Measurements from ENCODE around the gene MAGI2. TPM values are rescaled to one million over a fixed set of nuclear protein-coding genes. Genes with fewer than 3 reads are reported as not detected.

The MAGI2 gene
- total RNA-seq, 1 donor from 2014 or later, result 5.4 TPM

DNA sequence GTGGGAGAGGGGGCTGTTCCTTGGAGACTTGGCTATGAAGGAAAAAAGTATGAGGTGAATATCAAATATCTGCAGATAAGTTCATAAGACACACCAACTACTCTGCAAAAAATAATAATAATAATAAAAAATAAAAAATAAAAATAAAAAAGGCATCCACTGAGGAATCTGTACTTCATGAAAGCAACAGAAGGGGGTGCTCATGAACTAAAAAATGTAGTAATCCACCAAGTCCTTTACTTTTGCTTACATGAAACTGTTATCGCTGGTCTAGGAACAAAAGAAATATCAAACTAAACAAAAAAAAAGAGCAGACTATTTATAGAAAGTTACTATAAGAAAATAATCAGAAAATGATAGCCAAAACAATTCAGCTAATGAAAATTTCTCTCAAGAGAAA is 1075.9 kb downstream of the MAGI2 start:
- Histone ChIP-seq H3K9me3 (ENCODE audit: insufficient read depth, low read depth, low read length) (no peaks in the 10 kb centered on the region), H3K27ac (ENCODE audit: low read depth, low read length) (no peak overlapping the region), H3K27me3 (ENCODE audit: insufficient read depth, low read length) (no peaks in the 10 kb centered on the region), H3K79me2 (ENCODE audit: insufficient read depth, low read length) (no peaks in the 10 kb centered on the region), H3K9ac (ENCODE audit: low read length) (no peak overlapping the region), H3K4me3 (ENCODE audit: insufficient read depth, low read depth, low read length) (no peak overlapping the region), H3K36me3 (ENCODE audit: insufficient read depth, low read length) (no peaks in the 10 kb centered on the region), H4K20me1 (ENCODE audit: insufficient read depth, low read length) (no peaks in the 10 kb centered on the region), H3K4me1 (ENCODE audit: insufficient read depth, low read length) (peaks cover 4% of the 10 kb centered on the region), H3K4me2 (ENCODE audit: low read length) (no peak overlapping the region), H2AFZ (ENCODE audit: low read depth, low read length) (no peak overlapping the region)
- FAIRE-seq (no peak), DNase-seq (ENCODE audit: low read depth) (no peak)
- H3K4me1 Mint-ChIP-seq (ENCODE audit: low read depth, unreplicated experiment), result peaks cover 8% of the 10 kb centered on the region
- H3K27ac Mint-ChIP-seq (ENCODE audit: unreplicated experiment), result no peak overlapping the region
- no peaks in the 10 kb centered on the region for H3K36me3 Mint-ChIP-seq (ENCODE audit: low read depth, unreplicated experiment)
- H3K4me3 Mint-ChIP-seq (ENCODE audit: unreplicated experiment), result no peak overlapping the region
- no peaks in the 10 kb centered on the region for H3K27me3 Mint-ChIP-seq (ENCODE audit: low read depth, unreplicated experiment)
- no peak for TF ChIP-seq CTCF (IDR thresholded peaks at IDR 0.05; ENCODE audit: insufficient read depth, low read depth, low read length)
- no peak for TF ChIP-seq EZH2 (IDR thresholded peaks at IDR 0.05; ENCODE audit: insufficient read depth, low read length)
- H3K9me3 Mint-ChIP-seq (ENCODE audit: unreplicated experiment), result peaks cover 2% of the 10 kb centered on the region

DNA sequence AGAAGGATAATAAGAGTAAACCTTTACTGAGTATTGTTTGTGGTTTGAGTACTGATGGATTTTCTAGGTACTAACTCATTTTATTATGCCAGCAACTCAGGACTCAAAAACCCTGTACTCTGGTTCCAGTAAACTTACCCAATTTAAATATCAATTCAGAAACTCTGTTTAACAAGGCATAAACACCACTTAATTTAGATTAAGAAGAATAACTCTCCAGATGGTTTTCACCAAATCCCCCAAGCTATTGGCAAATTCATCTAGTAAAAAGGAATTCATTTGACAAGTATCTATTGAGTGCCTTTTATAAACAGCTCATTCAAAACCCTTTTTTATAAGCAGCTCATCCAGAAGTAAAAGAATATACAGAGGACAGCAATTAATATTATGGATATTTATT is 1082.5 kb downstream of the MAGI2 start:
- H3K36me3 Mint-ChIP-seq (ENCODE audit: low read depth, unreplicated experiment), result no peaks in the 10 kb centered on the region
- no peak overlapping the region for H3K4me2 ChIP-seq (ENCODE audit: low read length)
- TF ChIP-seq EZH2 (IDR thresholded peaks at IDR 0.05; ENCODE audit: insufficient read depth, low read length) (no peak), CTCF (IDR thresholded peaks at IDR 0.05; ENCODE audit: insufficient read depth, low read depth, low read length) (no peak)
- no peaks in the 10 kb centered on the region for H3K36me3 ChIP-seq (ENCODE audit: insufficient read depth, low read length)
- H3K27me3 Mint-ChIP-seq (ENCODE audit: low read depth, unreplicated experiment), result no peaks in the 10 kb centered on the region
- no peak overlapping the region for H2AFZ ChIP-seq (ENCODE audit: low read depth, low read length)
- H3K27me3 ChIP-seq (ENCODE audit: insufficient read depth, low read length), result no peaks in the 10 kb centered on the region
- no peak overlapping the region for H3K27ac Mint-ChIP-seq (ENCODE audit: unreplicated experiment)
- FAIRE-seq, result no peak
- H3K27ac ChIP-seq (ENCODE audit: low read depth, low read length), result no peak overlapping the region
- no peak overlapping the region for H3K9ac ChIP-seq (ENCODE audit: low read length)
- H3K9me3 ChIP-seq (ENCODE audit: insufficient read depth, low read depth, low read length), result no peaks in the 10 kb centered on the region
- H3K4me1 ChIP-seq (ENCODE audit: insufficient read depth, low read length), result no peaks in the 10 kb centered on the region
- no peak overlapping the region for H3K4me3 Mint-ChIP-seq (ENCODE audit: unreplicated experiment)
- peaks cover 13% of the 10 kb centered on the region for H3K4me1 Mint-ChIP-seq (ENCODE audit: low read depth, unreplicated experiment)
- no peak for DNase-seq (ENCODE audit: low read depth)
- no peaks in the 10 kb centered on the region for H4K20me1 ChIP-seq (ENCODE audit: insufficient read depth, low read length)
- H3K4me3 ChIP-seq (ENCODE audit: insufficient read depth, low read depth, low read length), result no peak overlapping the region
- no peaks in the 10 kb centered on the region for H3K9me3 Mint-ChIP-seq (ENCODE audit: unreplicated experiment)
- no peaks in the 10 kb centered on the region for H3K79me2 ChIP-seq (ENCODE audit: insufficient read depth, low read length)

DNA sequence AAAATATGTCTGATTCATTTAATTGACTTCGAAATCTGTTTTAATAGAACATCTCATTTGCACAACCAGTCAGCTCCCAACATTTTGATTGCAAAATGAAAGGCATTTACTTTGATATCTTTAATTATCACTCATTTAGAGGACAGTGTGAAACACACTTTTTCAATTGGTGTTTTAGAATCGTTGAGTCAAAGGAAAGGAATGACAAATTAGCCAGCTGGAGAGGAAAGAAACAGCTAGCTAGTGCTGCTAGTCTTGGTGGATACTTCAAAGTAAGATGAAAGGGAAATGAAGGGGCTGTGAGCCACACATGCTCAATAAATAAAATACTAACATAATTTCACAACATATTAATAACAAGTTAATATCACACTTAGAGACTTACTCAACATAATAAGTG is 1084.7 kb downstream of the MAGI2 start:
- no peak overlapping the region for H3K27ac ChIP-seq (ENCODE audit: low read depth, low read length)

More for the DNA sequence above, 1084.7 kb downstream of the MAGI2 start:
- Histone ChIP-seq H2AFZ (ENCODE audit: low read depth, low read length) (no peak overlapping the region), H3K4me2 (ENCODE audit: low read length) (no peak overlapping the region), H3K4me3 (ENCODE audit: insufficient read depth, low read depth, low read length) (no peak overlapping the region), H3K9ac (ENCODE audit: low read length) (no peak overlapping the region), H3K79me2 (ENCODE audit: insufficient read depth, low read length) (no peaks in the 10 kb centered on the region), H3K36me3 (ENCODE audit: insufficient read depth, low read length) (no peaks in the 10 kb centered on the region), H3K9me3 (ENCODE audit: insufficient read depth, low read depth, low read length) (no peaks in the 10 kb centered on the region), H3K27me3 (ENCODE audit: insufficient read depth, low read length) (no peaks in the 10 kb centered on the region), H3K4me1 (ENCODE audit: insufficient read depth, low read length) (no peaks in the 10 kb centered on the region), H4K20me1 (ENCODE audit: insufficient read depth, low read length) (no peaks in the 10 kb centered on the region)
- TF ChIP-seq CTCF (IDR thresholded peaks at IDR 0.05; ENCODE audit: insufficient read depth, low read depth, low read length) (no peak), EZH2 (IDR thresholded peaks at IDR 0.05; ENCODE audit: insufficient read depth, low read length) (no peak)
- Mint-ChIP-seq H3K27ac (ENCODE audit: unreplicated experiment) (no peak overlapping the region), H3K9me3 (ENCODE audit: unreplicated experiment) (no peaks in the 10 kb centered on the region), H3K36me3 (ENCODE audit: low read depth, unreplicated experiment) (no peaks in the 10 kb centered on the region), H3K27me3 (ENCODE audit: low read depth, unreplicated experiment) (no peaks in the 10 kb centered on the region), H3K4me3 (ENCODE audit: unreplicated experiment) (no peak overlapping the region), H3K4me1 (ENCODE audit: low read depth, unreplicated experiment) (peaks cover 13% of the 10 kb centered on the region)
- DNase-seq (ENCODE audit: low read depth) (peak; percentile 6), FAIRE-seq (no peak)

Measured in astrocyte (in vitro differentiated cells and primary cell).